GM12864 (cell line): ENCODE measurements around the gene SSBP3.

ENCODE experiments used
- DNase-seq: peaks from one replicate; pipeline ENCODE4 v3.0.0-alpha.2; 2011; ENCODE audit warnings: low read depth
- H3K4me3 ChIP-seq: 2 replicates; pipeline ENCODE4 v1.5.1; 2011; ENCODE audit warnings: mild to moderate bottlenecking, low read depth, low read length, control low read depth
- TF ChIP-seq, protein P1 (sequence below): IDR thresholded peaks from 2 replicates; pipeline ENCODE4 v1.5.1; 2011; ENCODE audit warnings: low read depth, mild to moderate bottlenecking, moderate library complexity, low read length, control low read depth, inconsistent platforms; ENCODE audit errors: missing control alignments

SSBP3 gene

DNA sequence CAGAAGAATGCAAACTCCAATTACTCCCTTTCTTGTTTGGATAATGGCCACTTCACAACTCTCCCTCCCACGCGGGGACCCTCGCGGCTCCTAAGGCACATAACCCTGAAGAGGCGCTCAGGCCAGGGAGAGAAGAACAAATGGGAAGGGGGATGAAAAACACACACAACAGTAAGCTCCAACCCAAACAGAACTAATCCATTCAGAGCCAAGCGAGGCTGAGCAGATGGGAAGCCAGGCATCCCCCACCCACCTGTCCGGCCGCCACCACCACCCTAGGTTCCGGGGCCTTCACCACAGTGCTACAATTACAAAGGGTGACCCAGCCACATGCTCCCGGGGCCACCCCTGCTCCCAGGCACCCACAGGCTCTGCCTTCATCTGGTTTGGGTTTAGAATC is 104.7 kb downstream of the SSBP3 start:
- H3K4me3 ChIP-seq = no peak overlapping the region
- no peak for DNase-seq
- TF ChIP-seq, protein P1, sequence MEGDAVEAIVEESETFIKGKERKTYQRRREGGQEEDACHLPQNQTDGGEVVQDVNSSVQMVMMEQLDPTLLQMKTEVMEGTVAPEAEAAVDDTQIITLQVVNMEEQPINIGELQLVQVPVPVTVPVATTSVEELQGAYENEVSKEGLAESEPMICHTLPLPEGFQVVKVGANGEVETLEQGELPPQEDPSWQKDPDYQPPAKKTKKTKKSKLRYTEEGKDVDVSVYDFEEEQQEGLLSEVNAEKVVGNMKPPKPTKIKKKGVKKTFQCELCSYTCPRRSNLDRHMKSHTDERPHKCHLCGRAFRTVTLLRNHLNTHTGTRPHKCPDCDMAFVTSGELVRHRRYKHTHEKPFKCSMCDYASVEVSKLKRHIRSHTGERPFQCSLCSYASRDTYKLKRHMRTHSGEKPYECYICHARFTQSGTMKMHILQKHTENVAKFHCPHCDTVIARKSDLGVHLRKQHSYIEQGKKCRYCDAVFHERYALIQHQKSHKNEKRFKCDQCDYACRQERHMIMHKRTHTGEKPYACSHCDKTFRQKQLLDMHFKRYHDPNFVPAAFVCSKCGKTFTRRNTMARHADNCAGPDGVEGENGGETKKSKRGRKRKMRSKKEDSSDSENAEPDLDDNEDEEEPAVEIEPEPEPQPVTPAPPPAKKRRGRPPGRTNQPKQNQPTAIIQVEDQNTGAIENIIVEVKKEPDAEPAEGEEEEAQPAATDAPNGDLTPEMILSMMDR = no peak

DNA sequence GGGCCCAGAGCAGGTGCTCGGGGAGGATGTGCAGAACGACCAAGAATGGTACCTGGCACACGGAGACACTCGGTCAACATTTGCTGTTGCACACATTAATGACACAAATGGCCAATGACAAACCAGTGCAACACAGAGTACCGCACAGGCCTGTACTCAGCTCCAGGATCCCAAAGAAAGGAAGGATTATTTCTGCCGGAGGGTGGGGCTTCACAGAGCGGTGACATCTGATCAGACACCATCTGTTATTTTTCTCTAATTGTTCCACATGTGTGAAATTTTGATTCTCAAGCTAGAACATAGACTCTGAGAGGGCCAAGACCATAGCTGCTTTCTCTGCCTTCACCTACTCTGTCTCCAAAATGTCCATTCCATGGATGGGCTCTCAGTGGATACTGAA is 105.8 kb downstream of the SSBP3 start:
- TF ChIP-seq, protein P1 = no peak
- no peak for DNase-seq
- H3K4me3 ChIP-seq = no peak overlapping the region

DNA sequence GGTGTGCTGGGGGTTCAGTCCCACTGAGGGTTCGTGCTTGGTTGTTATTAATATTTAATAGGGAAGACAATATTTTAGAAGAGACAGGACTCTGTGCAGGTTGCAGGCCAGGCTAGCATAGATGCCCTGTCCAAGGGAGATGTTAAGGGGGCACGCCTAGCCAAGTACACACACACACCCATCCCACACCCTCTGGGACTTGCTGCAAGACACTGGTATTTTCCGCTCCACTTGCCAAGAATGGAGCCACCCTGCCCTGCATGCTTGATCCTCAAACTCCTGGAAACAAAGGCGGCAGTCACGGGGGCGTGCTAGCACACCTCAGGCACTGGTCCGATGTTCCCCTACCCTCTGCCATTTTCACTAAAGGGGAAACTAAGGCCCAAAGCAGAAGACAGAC is 107.2 kb downstream of the SSBP3 start:
- DNase-seq = no peak
- TF ChIP-seq, protein P1 = no peak
- H3K4me3 ChIP-seq = no peak overlapping the region

DNA sequence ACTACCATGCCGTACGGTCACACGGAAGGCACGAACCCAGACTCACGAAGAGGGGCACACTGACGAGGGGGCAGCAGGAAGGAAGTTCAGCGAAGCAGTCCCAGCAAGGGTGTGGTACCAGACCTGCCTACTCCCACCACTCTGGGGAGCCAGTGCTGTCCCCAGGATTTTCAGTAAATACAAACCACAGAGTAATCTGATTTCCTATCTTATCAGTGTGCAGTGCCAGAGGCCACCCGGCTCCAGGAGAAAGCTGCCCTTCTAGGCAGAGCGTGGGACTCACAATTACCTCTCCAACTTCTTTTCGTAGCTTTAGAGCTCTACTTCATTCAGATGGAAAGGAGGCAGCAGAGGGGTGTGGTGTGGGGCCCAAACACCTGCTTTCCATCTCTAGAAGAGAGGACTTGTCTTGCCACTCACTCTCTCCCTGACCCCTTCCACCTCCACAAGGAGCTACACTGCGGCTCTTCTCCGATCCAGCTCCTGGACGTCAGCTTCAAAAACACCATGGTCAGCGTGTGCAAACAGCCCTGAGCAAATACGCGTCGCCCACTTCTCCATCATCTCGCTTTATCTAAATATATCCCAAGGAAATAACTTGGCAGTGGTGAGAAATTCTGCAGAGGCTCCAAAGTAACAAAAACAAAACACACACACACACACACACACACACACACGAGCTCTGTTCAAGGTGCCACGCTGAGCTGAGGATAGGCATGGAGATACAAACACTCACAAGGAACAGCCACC is 107.7 kb downstream of the SSBP3 start:
- no peak overlapping the region for H3K4me3 ChIP-seq
- TF ChIP-seq, protein P1 = no peak
- DNase-seq = no peak

DNA sequence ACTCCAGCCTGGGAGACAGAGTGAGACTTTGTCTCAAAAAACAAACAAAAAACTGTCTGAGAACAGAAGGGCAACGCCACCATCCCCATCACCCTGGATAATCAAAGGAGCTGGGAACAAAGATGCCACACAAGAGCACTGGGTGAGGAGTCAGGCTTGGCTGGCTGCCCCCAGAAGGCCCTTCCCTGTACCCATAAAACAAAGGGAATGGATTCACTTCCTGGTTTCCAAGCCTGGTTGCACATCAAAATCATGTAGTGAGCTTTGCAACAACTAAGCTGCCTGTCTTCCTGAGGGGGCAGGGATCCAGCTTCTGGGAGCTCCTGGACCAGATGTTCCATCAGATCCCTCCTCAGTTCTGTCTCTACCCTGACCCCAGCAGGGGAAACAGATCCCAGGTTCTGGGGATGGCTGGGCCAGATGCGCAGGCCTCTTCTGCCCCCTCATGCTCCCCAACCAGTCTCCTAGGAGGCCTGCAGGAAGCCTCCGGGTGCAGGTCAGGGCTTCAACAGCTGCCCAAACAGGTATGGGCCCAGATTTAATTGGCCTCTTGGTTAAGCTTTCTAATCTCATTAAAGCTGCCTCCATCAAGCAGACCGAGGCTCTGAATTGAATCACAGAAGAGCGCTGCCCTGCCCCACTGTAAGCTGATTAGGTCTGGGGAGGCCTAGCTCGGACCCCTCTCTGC is 108.5 kb downstream of the SSBP3 start:
- no peak for DNase-seq
- TF ChIP-seq, protein P1 = no peak
- no peak overlapping the region for H3K4me3 ChIP-seq

DNA sequence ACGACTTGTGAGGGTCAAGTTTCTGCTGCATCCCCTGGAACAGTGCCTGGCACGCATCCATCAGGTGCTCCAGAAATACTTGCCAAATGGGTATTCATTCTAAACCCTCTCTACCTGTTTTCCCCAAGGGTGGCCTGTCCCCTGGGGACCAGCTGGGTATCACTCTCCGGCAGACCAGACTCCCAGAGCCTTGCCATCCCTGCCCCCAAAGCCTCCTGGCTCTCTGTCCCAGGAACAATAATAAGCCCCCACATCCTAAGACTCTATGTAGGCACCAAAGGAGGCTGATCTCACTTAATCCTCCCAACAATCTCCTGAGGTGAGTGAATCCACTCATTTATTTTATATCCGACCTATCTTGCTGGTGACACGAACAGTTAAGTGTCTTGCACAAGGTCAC is 109.5 kb downstream of the SSBP3 start:
- H3K4me3 ChIP-seq = no peak overlapping the region
- DNase-seq = no peak
- TF ChIP-seq, protein P1 = no peak

DNA sequence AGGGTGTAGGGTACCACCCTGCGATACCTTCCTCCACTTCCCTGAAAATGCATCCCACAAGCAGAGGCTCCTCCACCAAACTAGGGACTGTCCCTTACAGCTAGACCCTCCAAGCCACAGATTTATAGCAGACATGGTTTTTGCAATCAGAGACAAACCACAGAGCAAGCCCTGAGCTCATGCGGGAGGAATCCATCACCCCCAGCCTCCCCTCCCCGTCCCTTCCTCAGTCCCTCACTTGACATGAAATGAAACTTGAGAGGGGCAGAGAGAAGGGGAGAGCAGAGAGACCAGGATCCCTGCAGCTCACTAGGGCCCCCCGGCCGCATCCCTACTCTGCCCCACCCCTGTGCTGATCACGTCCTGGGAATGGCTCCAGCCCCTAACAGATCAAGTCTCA is 111.3 kb downstream of the SSBP3 start:
- no peak overlapping the region for H3K4me3 ChIP-seq
- TF ChIP-seq, protein P1 = no peak
- DNase-seq = no peak
